Activated CD8-positive, alpha-beta memory T cell treated with anti-CD3 and anti-CD28 coated beads, Interleukin-2, amount 10 ng/mL, durations not matched to agents 7 days and 5 days (primary cell): ENCODE data around the gene WDR27. TPM values are rescaled to one million over a fixed set of nuclear protein-coding genes. Genes with fewer than 3 reads are reported as not detected.
"Not testable (repeated sequence)": the region's sequence is repeated elsewhere in the genome, so short reads cannot be mapped to it uniquely, and the experiment has no call there.

ENCODE experiments used
- ATAC-seq: fragments of 150-1000 bp; cut with Tn5 transposase; one replicate; pipeline ENCODE4 v1.10.0; 2021; ENCODE audit warnings: moderate library complexity
- CTCF ChIA-PET: fragments of 350-600 bp; sonication (Branson Sonifier 250); formaldehyde crosslinking; loops from one replicate; lab custom pipeline; 2021; ENCODE audit warnings: antibody characterized with exemption; lab: Charles Lee
- DNase-seq: peaks from one replicate; pipeline ENCODE4 v3.0.0-alpha.2; 2020
- H3K27ac Mint-ChIP-seq: one replicate; pipeline ENCODE4 v1.8.0; 2021; ENCODE audit warnings: mild to moderate bottlenecking, mixed read lengths
- H3K27me3 Mint-ChIP-seq: one replicate; pipeline ENCODE4 v1.8.0; 2021; ENCODE audit warnings: mixed read lengths
- H3K36me3 Mint-ChIP-seq: one replicate; pipeline ENCODE4 v1.8.0; 2021; ENCODE audit warnings: mild to moderate bottlenecking, mixed read lengths
- H3K4me1 Mint-ChIP-seq: one replicate; pipeline ENCODE4 v1.8.0; 2021; ENCODE audit warnings: mixed read lengths
- H3K4me3 Mint-ChIP-seq: one replicate; pipeline ENCODE4 v1.8.0; 2021; ENCODE audit warnings: mild to moderate bottlenecking, moderate library complexity, mixed read lengths
- H3K9me3 Mint-ChIP-seq: one replicate; pipeline ENCODE4 v1.8.0; 2022; ENCODE audit warnings: low read depth, mixed read lengths
- total RNA-seq, 2 experiments: library from RNA; stranded (reverse); gene quantifications; one replicate each; pipeline ENCODE4 v1.2.3, GENCODE V29; 2021

The WDR27 gene
- total RNA-seq, 2 experiments from 2014 or later = 31.2 to 36.2 TPM

- Mint-ChIP-seq H3K4me1 (no peaks in the 10 kb centered on the region), H3K36me3 (no peaks in the 10 kb centered on the region), H3K27me3 (peaks cover 5% of the 10 kb centered on the region), H3K27ac (no peak overlapping the region), H3K9me3 (no peaks in the 10 kb centered on the region), H3K4me3 (no peak overlapping the region)
- CTCF ChIA-PET = no interaction called here
- DNase-seq (no peak), ATAC-seq (no peak)
Measured at GRCh38 chr6:169441292-169441691, 260.5 kb downstream of the WDR27 start.

GRCh38 chr6:169439710-169440109 is 262.1 kb downstream of the WDR27 start:
- H3K4me1 Mint-ChIP-seq = no peaks in the 10 kb centered on the region
- H3K36me3 Mint-ChIP-seq = no peaks in the 10 kb centered on the region
- ATAC-seq = no peak
- peaks cover 5% of the 10 kb centered on the region for H3K27me3 Mint-ChIP-seq
- H3K27ac Mint-ChIP-seq = no peak overlapping the region
- no peaks in the 10 kb centered on the region for H3K9me3 Mint-ChIP-seq
- DNase-seq = no peak
- CTCF ChIA-PET = no interaction called here
- H3K4me3 Mint-ChIP-seq = no peak overlapping the region

GRCh38 chr6:169434554-169434953 is 267.3 kb downstream of the WDR27 start:
- H3K27ac Mint-ChIP-seq, CTCF ChIA-PET, H3K9me3 Mint-ChIP-seq, H3K36me3 Mint-ChIP-seq, H3K27me3 Mint-ChIP-seq, DNase-seq, H3K4me3 Mint-ChIP-seq, H3K4me1 Mint-ChIP-seq, ATAC-seq: not testable (repeated sequence)

- DNase-seq = no peak
- Mint-ChIP-seq H3K27me3 (no peaks in the 10 kb centered on the region), H3K4me3 (no peak overlapping the region), H3K9me3 (peaks cover 10% of the 10 kb centered on the region), H3K36me3 (no peaks in the 10 kb centered on the region), H3K27ac (no peak overlapping the region), H3K4me1 (no peaks in the 10 kb centered on the region)
- ATAC-seq = no peak
- CTCF ChIA-PET = no interaction called here
Measured at GRCh38 chr6:169429001-169429400, 272.8 kb downstream of the WDR27 start.

GRCh38 chr6:169428532-169428931 is 273.3 kb downstream of the WDR27 start:
- H3K9me3 Mint-ChIP-seq = peaks cover 12% of the 10 kb centered on the region
- H3K4me3 Mint-ChIP-seq = no peak overlapping the region
- H3K4me1 Mint-ChIP-seq = no peaks in the 10 kb centered on the region
- DNase-seq = no peak
- CTCF ChIA-PET = no interaction called here
- H3K27me3 Mint-ChIP-seq = no peaks in the 10 kb centered on the region
- H3K36me3 Mint-ChIP-seq = no peaks in the 10 kb centered on the region
- no peak overlapping the region for H3K27ac Mint-ChIP-seq
- no peak for ATAC-seq

GRCh38 chr6:169427856-169428255 is 274.0 kb downstream of the WDR27 start:
- ATAC-seq (no peak), DNase-seq (no peak)
- CTCF ChIA-PET = no interaction called here
- Mint-ChIP-seq H3K27ac (no peak overlapping the region), H3K9me3 (peaks cover 12% of the 10 kb centered on the region), H3K4me3 (no peak overlapping the region), H3K27me3 (no peaks in the 10 kb centered on the region), H3K36me3 (no peaks in the 10 kb centered on the region), H3K4me1 (no peaks in the 10 kb centered on the region)

GRCh38 chr6:169426611-169427010 is 275.2 kb downstream of the WDR27 start:
- H3K27ac Mint-ChIP-seq = no peak overlapping the region
- H3K4me3 Mint-ChIP-seq = no peak overlapping the region
- no peaks in the 10 kb centered on the region for H3K36me3 Mint-ChIP-seq
- no peak for ATAC-seq
- DNase-seq = no peak
- H3K9me3 Mint-ChIP-seq = peaks cover 9% of the 10 kb centered on the region
- H3K27me3 Mint-ChIP-seq = no peaks in the 10 kb centered on the region
- CTCF ChIA-PET = no interaction called here
- no peaks in the 10 kb centered on the region for H3K4me1 Mint-ChIP-seq

- H3K9me3 Mint-ChIP-seq = peaks cover 6% of the 10 kb centered on the region
- CTCF ChIA-PET = no interaction called here
- no peaks in the 10 kb centered on the region for H3K27me3 Mint-ChIP-seq
Measured at GRCh38 chr6:169425628-169426370, 276.0 kb downstream of the WDR27 start.

GRCh38 chr6:169424821-169425240 is 277.0 kb downstream of the WDR27 start:
- CTCF ChIA-PET = no interaction called here
- no peak for ATAC-seq
- Mint-ChIP-seq H3K27me3 (no peaks in the 10 kb centered on the region), H3K36me3 (no peaks in the 10 kb centered on the region), H3K27ac (no peak overlapping the region), H3K9me3 (peaks cover 3% of the 10 kb centered on the region), H3K4me1 (no peaks in the 10 kb centered on the region), H3K4me3 (no peak overlapping the region)
- no peak for DNase-seq

More at GRCh38 chr6:169425628-169426370, 276.0 kb downstream of the WDR27 start:
- Mint-ChIP-seq H3K27ac (no peak overlapping the region), H3K4me1 (no peaks in the 10 kb centered on the region), H3K36me3 (no peaks in the 10 kb centered on the region), H3K4me3 (no peak overlapping the region)
- DNase-seq (no peak), ATAC-seq (no peak)

GRCh38 chr6:169424149-169424804 is 277.6 kb downstream of the WDR27 start:
- ATAC-seq = no peak
- no peak overlapping the region for H3K27ac Mint-ChIP-seq
- CTCF ChIA-PET = no interaction called here
- H3K27me3 Mint-ChIP-seq = no peaks in the 10 kb centered on the region
- DNase-seq = no peak
- H3K9me3 Mint-ChIP-seq = peaks cover 3% of the 10 kb centered on the region
- no peak overlapping the region for H3K4me3 Mint-ChIP-seq
- H3K4me1 Mint-ChIP-seq = no peaks in the 10 kb centered on the region
- H3K36me3 Mint-ChIP-seq = no peaks in the 10 kb centered on the region

- CTCF ChIA-PET = no interaction called here
- Mint-ChIP-seq H3K9me3 (peaks cover 3% of the 10 kb centered on the region), H3K4me1 (no peaks in the 10 kb centered on the region), H3K4me3 (no peak overlapping the region), H3K27me3 (no peaks in the 10 kb centered on the region), H3K36me3 (no peaks in the 10 kb centered on the region), H3K27ac (no peak overlapping the region)
- no peak for DNase-seq
- ATAC-seq = no peak
Measured at GRCh38 chr6:169421586-169422264, 280.1 kb downstream of the WDR27 start.

- ATAC-seq (no peak), DNase-seq (no peak)
- CTCF ChIA-PET = no interaction called here
- Mint-ChIP-seq H3K9me3 (peaks cover 3% of the 10 kb centered on the region), H3K27ac (no peak overlapping the region), H3K4me1 (no peaks in the 10 kb centered on the region), H3K36me3 (no peaks in the 10 kb centered on the region), H3K4me3 (no peak overlapping the region), H3K27me3 (no peaks in the 10 kb centered on the region)
Measured at GRCh38 chr6:169420912-169421543, 280.8 kb downstream of the WDR27 start.

- DNase-seq (no peak), ATAC-seq (no peak)
- no peak overlapping the region for H3K4me3 Mint-ChIP-seq
- peaks cover 5% of the 10 kb centered on the region for H3K9me3 Mint-ChIP-seq
- H3K36me3 Mint-ChIP-seq = no peaks in the 10 kb centered on the region
- H3K27ac Mint-ChIP-seq = no peak overlapping the region
- CTCF ChIA-PET = no interaction called here
- no peaks in the 10 kb centered on the region for H3K27me3 Mint-ChIP-seq
- no peaks in the 10 kb centered on the region for H3K4me1 Mint-ChIP-seq
Measured at GRCh38 chr6:169417101-169417500, 284.7 kb downstream of the WDR27 start.
